Stimulated activated CD4-positive, alpha-beta T cell treated with anti-CD3 and anti-CD28 coated beads, Interleukin-1b, Interleukin-23, amount 100 ng/mL, for 24 hours (primary cell): ENCODE data around the gene PHRF1.

Source experiments
- DNase-seq, 4 experiments: peaks; one replicate each; pipeline ENCODE4 v3.0.0-alpha.2; 2020; ENCODE audit warnings: low read depth in 4 of 4, low spot score in 1 of 4

The PHRF1 gene

DNA sequence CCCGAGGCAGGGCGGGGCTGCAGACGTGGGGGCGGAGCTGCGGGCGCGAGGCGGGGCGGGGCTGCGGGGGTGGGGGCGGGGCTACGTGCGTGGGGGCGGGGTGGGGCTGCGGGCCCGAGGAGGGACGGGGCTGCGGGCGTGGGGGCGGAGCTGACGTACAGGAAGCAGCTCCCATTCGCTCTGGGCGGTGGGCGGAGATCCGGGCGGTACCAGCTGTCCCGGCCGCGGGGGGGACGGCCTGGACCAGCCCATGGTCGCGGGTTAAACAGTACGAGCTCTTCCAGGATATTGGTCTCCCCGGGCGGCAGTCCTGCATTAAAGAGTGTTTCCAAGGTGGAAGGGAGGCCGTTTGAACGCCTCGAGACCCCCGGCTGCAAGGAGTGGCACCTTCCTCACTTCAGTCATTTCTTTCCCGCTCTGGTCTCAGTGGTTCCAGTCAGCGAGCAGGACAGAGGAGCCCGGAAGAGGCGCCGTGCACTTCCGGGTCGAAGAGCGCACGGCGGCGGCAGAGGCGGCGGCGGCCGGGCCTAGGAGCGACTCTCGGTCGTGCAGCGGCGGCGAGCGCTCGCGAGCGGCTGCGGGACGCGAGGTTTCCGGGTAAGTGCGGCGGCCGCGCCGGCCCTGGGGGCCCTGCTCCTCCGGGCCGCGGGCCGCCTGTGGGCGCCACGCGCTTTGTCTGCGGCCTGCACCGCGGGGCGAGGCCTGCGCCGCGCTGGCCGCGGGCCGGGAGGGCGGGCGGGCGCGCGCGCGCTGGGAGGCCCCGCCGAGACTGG is at the start of gene PHRF1:
TSS of gene PHRF1 (plus strand) at position 475 of the 773 bp plus-strand sequence. CDS start 5,043 bp downstream, outside the sequence.
- DNase-seq: peak; percentile 87 to 94 (median 91)

GRCh38 chr11:528166-528814 is 48.0 kb upstream of the PHRF1 start:
- no peak for DNase-seq

- no peak for DNase-seq
These were observed 47.2 kb upstream of the PHRF1 start for GRCh38 chr11:528815-529727.

DNA sequence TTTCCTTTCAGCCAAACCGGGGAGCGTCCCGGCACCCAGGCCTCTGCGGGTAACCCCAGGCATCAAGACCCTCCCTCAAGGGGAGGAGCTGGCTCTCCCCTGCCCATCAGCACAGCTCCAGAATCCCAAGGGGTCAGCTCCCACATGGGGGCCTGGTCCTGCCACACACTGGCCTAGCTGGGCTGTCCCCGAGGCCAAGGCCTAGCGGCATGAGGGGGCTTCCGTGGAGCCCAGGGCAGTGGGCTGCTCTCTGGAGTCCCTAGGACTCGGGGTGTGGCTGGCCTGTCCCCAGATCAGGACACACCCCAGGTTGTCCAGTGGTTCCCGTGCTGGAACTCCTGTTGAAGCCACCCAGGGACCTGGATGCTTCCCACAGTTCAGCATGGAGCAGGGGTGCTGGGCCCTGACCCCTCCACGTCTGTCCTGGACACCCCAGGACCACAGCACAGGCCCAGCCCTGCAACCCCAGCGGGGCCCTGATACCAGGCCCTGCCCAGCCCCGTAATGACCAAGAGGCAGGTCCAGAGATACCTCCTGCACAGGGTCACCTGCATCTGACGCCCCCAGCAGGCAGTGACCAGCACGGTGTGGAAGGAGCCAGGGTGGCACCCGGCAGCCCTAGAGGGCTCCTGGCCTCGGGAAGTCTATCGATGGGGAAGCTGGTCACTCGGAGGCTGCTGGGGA is 46.4 kb upstream of the PHRF1 start:
- no peak for DNase-seq

- DNase-seq: no peak
These were observed 45.1 kb upstream of the PHRF1 start for GRCh38 chr11:530960-531831.

DNA sequence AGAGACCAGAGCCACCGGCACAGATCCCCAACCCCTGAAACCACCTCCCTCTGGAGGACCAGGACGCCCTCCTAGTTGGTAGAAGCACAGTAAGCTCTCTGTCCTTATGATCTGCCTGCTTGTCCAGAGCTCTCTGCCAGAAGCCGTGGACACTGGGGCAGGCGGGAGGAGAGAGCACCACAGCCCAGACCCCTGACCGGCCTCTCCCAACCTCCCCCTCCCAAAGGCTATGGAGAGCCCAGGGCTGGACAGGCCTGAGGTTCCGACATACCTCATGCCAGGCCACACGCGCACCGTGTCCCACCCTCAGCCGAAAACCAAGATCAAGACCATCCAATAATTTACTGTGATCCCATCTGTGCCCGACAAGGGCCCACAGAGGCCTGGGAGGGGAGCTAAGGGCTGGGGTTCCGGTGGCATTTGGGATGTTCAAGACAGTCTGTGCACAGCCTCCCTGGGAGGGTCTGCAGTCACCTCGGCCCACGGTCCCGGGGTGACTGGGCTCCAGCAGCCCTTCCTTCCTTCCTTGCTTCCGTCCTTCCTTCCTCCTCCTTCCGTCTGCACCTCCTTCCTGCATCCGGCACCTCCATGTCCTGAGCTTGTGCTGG is 44.2 kb upstream of the PHRF1 start:
- no peak for DNase-seq

- DNase-seq: no peak
These were observed 43.7 kb upstream of the PHRF1 start for GRCh38 chr11:532527-532985.

DNA sequence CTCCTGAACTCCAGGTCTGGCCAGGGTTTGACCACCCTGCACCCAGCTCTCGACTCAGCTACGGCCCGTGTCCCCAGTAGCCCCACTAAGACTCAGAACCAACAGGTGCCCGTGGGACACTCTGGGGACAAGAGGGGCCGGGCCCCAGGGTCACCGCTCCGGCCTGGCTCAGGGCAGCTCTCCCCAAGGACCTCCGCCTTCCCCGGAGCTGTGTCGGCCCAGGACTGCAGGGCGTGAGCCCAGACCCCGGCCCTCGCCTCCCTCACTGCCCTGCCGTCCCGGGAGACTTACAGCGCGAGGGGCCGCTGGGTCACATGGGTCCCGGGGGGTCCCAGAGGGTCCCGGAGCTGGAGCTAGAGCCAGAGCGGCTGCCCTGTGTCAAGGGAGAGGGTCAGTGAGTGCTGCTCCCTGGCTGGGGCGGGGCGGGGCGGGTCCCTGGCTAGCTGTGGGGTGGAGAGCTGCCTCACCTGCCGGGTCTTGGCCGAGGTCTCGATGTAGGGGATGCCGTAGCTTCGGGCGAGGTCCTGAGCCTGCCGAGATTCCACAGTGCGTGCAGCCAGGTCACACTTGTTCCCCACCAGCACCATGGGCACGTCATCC is 43.2 kb upstream of the PHRF1 start:
- no peak for DNase-seq

DNA sequence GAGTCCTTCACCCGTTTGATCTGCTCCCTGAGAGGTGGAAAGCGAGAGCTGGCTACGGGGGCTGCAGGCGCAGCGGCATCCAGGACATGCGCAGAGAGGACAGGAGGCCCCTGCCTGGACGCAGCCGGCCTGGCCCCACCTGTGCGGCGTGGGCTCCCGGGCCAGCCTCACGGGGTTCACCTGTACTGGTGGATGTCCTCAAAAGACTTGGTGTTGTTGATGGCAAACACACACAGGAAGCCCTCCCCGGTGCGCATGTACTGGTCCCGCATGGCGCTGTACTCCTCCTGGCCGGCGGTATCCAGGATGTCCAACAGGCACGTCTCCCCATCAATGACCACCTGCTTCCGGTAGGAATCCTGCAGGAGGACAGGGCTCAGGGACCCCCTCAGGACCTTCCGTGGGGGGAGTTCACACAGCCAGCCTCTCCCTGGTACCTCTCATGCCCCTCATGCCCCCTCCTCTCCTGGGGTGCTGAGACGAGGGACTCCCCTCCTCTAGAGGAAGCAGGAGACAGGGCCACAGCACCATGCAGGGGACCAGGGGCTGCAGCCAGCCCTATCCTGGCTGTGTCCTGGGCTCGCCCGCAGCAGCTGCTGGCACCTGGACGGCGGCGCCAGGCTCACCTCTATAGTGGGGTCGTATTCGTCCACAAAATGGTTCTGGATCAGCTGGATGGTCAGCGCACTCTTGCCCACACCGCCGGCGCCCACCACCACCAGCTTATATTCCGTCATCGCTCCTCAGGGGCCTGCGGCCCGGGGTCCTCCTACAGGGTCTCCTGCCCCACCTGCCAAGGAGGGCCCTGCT is 42.5 kb upstream of the PHRF1 start:
- DNase-seq: no peak

DNA sequence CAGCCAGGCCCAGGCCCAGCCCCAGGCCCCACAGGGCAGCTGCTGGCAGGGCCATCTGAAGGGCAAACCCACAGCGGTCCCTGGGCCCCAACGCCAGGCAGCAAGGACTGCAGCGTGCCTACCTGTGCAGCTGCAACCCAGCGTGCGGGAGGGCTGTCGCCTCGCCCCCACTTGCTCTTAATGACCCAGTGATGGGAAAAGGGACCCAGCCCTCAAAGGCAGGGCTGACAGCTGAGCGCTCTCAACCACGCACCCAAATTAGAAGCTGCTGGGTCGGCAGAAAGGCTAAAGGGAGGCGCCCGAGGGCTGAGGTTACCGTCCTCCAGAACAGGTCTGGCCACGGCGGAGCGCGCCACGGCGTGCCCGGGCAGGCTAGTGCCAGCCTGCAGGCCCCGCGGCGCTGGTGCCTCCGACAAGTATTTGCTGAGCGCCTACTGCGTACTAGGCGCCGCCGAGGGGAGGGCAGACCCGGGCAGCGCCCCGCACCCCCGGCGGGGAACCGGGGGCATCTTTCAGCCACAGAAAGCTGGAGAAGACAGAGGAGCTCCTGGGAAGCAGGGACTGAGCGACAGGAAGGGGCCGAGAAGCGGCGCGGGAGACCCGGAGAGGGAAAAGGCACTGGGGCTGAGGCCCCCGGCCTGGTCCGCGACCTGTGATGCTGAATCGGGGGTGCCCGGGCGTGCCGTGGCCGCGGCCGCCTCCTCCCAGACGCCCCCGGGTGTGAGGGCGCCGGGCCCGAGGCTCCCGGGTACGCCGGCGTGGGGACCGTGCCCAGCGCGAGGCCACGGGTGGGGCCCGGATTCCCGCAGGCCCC is 41.7 kb upstream of the PHRF1 start:
- DNase-seq: peak in 1 of 4 experiments; percentile 18

- DNase-seq: no peak
These were observed 41.1 kb upstream of the PHRF1 start for GRCh38 chr11:535210-535518.

GRCh38 chr11:535519-536454 is 40.5 kb upstream of the PHRF1 start, which contains the start of gene HRAS:
HRAS (minus strand) TSS chr11:535576.
- DNase-seq: peak; percentile 81 to 94 (median 90)

DNA sequence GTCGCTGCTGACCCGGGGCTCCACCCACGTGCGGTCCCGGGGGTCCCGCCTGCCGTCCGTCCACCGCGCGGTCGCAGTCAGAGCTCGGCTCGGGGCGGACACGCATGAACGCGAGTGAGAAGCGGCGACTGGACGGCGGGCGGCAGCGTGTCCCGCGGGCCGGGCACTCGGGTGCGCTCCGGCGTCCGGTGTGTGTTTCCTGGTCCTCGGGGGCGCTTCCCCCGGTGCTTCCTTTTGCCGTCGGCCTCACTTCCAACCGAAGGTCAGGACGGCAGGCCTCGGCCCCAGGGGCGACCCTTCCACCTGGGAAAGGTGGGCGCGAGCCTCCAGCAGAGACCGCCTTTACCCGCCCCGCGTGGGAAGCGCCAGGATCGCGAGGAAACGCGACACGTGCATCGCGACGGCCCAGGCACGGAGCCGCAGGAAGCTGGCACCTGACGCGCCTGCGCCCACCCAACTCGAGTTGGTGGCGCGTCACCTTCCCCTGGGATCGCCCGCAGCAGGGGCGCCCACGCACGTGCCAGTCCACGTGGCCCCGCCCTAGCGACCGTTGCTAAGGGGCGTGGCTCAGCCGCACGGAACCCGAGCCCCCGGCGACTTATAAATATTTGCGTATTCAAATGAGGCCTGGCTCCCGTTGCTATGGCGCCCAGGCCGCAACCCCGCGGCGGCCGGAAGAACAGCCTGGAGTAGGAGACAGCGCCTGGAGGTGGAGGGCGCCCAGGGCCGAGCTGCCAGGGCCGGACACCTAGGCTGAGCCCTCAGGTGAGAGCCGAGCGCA is 39.2 kb upstream of the PHRF1 start, which contains the start of gene LRRC56:
TSS of gene LRRC56 (plus strand) at position 687 of the 781 bp plus-strand sequence. CDS start 3,158 bp downstream, outside the sequence.
- DNase-seq: peak; percentile 64 to 84 (median 82)

DNA sequence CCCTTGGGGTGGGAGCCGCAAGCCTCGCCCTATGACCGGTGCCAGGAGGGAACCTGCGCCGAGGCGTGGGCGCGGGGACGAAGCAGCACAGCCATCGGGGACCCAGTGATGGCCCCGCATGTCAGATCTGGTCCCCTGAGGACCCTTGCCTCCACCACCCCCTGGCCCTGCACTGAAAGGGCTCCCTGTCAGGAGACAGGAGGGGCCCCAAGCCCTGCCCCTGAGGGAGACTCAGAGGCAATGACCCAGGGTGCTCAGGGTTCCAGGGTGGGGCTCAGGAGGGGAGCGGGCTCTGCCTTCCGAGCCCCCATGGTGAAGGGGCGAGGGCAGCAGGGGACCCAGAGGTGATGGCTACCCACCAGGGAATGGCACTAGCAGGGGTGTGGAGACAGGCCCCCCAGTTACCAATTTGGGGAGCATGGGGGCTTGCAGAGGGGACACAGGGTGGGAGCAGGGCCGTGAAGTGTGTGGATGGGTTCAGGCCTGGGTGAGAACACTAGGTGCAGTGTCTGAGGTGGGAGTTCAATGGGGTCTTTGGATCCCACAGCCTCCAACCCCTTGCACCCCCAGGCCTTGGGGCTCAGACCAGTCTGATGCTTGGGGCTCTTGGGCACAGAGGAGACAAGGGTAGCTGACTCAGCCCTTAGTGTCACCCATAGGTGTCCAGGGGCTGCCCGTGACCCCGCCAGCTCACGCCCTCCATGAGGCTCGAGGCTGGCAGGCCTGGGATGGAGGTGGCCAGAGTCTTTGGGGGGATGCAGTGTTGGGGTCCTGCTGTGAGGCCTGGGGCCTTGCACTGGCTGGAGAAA is 38.4 kb upstream of the PHRF1 start:
- no peak for DNase-seq
